Inferior parietal cortex (tissue), 1 donor: ENCODE results near the gene CCNB2.

Experiments
- DNase-seq: peaks from one replicate; pipeline ENCODE4 v3.0.0-alpha.2; 2016; ENCODE audit errors: extremely low spot score

Gene CCNB2

GRCh38 chr15:59166601-59167265 lies 61.8 kb downstream of the CCNB2 start:
- DNase-seq, result no peak

- no peak for DNase-seq
Observed at GRCh38 chr15:59168536-59168935, 63.6 kb downstream of the CCNB2 start.

- no peak for DNase-seq
Observed at GRCh38 chr15:59169251-59169708, 64.3 kb downstream of the CCNB2 start.

- no peak for DNase-seq
Observed at GRCh38 chr15:59170295-59171066, 65.5 kb downstream of the CCNB2 start.

GRCh38 chr15:59171067-59171397 lies 66.1 kb downstream of the CCNB2 start:
- no peak for DNase-seq

GRCh38 chr15:59172289-59172901 lies 67.4 kb downstream of the CCNB2 start:
- no peak for DNase-seq

- DNase-seq, result no peak
Observed at GRCh38 chr15:59173194-59173593, 68.2 kb downstream of the CCNB2 start.

GRCh38 chr15:59174151-59174834 lies 69.3 kb downstream of the CCNB2 start:
- no peak for DNase-seq
